ENCODE data around the gene LRRFIP2.

The LRRFIP2 gene

DNA sequence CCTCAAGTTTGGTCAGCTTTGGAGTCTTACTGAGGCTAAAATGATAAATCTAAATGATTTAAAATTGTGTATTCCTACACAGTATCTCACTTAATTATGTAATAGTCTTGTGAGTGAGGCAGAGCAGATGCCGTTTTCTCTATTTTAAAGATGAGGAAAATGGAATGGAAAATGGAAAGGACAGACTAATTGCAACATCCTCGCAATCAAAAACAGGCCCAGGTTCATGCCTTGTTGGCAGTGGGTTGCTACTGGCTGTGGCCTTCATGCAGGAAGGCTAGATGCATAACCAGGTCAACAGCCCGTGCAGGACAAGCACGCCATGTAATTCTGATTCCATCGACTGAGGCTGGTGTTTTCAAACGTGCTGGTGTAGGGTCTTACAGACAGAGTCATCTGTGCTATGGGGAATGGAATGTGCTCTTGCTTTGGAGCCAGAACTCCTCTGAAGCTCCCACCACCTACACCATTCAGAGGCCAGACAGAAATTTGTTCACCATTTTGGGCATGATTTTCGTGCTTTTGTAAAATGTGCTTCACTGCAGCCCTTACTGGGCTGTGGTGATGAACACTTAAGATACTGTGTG, 143.2 kb downstream of the LRRFIP2 start:
- Histone ChIP-seq H3K9me2 (replicated peaks; ENCODE audit: low read depth, low read length) (no peaks in the 10 kb centered on the region), H3K27me3 (ENCODE audit: insufficient read depth, low read length, poor library complexity, severe bottlenecking) (no peaks in the 10 kb centered on the region), H3K4me1 (ENCODE audit: insufficient read depth, low read length, poor library complexity, severe bottlenecking) (no peaks in the 10 kb centered on the region), H3K4me2 (ENCODE audit: low read depth, low read length, poor library complexity, severe bottlenecking) (no peak overlapping the region), H3K79me2 (ENCODE audit: insufficient read depth, low read length) (no peaks in the 10 kb centered on the region), H2AFZ (ENCODE audit: low read length) (no peak overlapping the region), H3F3A (ENCODE audit: low read depth) (no peaks in the 10 kb centered on the region), H3K9ac (ENCODE audit: low read depth, low read length, poor library complexity, severe bottlenecking) (no peak overlapping the region), H3K36me3 (ENCODE audit: insufficient read depth, low read length) (peaks cover 90% of the 10 kb centered on the region), H4K20me1 (ENCODE audit: insufficient read depth, low read length, poor library complexity, severe bottlenecking) (no peaks in the 10 kb centered on the region), H3K4me3 (ENCODE audit: low read length, poor library complexity, severe bottlenecking) (no peak overlapping the region), H3K9me3 (ENCODE audit: insufficient read depth, low read depth, low read length) (peaks cover 16% of the 10 kb centered on the region; the same call in 1 of the 2 replicates)
- no peak for TF ChIP-seq EZH2phosphoT487 (IDR thresholded peaks at IDR 0.05; ENCODE audit: borderline replicate concordance)
- TF ChIP-seq, protein P1, sequence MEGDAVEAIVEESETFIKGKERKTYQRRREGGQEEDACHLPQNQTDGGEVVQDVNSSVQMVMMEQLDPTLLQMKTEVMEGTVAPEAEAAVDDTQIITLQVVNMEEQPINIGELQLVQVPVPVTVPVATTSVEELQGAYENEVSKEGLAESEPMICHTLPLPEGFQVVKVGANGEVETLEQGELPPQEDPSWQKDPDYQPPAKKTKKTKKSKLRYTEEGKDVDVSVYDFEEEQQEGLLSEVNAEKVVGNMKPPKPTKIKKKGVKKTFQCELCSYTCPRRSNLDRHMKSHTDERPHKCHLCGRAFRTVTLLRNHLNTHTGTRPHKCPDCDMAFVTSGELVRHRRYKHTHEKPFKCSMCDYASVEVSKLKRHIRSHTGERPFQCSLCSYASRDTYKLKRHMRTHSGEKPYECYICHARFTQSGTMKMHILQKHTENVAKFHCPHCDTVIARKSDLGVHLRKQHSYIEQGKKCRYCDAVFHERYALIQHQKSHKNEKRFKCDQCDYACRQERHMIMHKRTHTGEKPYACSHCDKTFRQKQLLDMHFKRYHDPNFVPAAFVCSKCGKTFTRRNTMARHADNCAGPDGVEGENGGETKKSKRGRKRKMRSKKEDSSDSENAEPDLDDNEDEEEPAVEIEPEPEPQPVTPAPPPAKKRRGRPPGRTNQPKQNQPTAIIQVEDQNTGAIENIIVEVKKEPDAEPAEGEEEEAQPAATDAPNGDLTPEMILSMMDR (conservative IDR thresholded peaks at IDR 0.05; ENCODE audit: low read length): no peak

DNA sequence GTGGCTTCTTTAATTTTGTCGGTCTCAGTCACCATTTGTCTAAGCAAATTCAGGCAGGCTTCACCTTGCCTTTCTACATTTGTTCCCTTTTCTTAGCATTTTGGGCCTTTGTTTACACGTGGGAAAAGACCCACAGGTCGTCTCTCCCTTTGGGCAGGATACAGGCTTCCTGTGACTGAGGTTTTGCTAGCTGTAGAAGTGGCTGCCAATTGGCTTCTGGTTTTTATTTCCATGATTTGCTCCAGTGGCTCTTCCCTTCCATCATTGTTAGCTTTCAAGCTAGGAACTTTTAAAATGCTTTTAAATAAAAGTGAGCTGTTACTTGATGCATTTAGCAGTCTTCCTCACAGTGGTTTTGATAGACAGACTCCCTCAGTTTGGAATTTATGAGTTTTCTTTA, 143.8 kb downstream of the LRRFIP2 start:
- H3K79me2 ChIP-seq (ENCODE audit: insufficient read depth, low read length): no peaks in the 10 kb centered on the region
- H3K4me1 ChIP-seq (ENCODE audit: insufficient read depth, low read length, poor library complexity, severe bottlenecking): no peaks in the 10 kb centered on the region
- peaks cover 90% of the 10 kb centered on the region for H3K36me3 ChIP-seq (ENCODE audit: insufficient read depth, low read length)
- H2AFZ ChIP-seq (ENCODE audit: low read length): no peak overlapping the region
- H3F3A ChIP-seq (ENCODE audit: low read depth): no peaks in the 10 kb centered on the region
- H3K4me3 ChIP-seq (ENCODE audit: low read length, poor library complexity, severe bottlenecking): no peak overlapping the region
- TF ChIP-seq, protein P1 (conservative IDR thresholded peaks at IDR 0.05; ENCODE audit: low read length): no peak
- TF ChIP-seq EZH2phosphoT487 (IDR thresholded peaks at IDR 0.05; ENCODE audit: borderline replicate concordance): no peak
- H3K9me3 ChIP-seq (ENCODE audit: insufficient read depth, low read depth, low read length): peaks cover 10% of the 10 kb centered on the region; the same call in 1 of the 2 replicates
- H4K20me1 ChIP-seq (ENCODE audit: insufficient read depth, low read length, poor library complexity, severe bottlenecking): no peaks in the 10 kb centered on the region
- no peaks in the 10 kb centered on the region for H3K9me2 ChIP-seq (replicated peaks; ENCODE audit: low read depth, low read length)
- no peak overlapping the region for H3K4me2 ChIP-seq (ENCODE audit: low read depth, low read length, poor library complexity, severe bottlenecking)
- no peak overlapping the region for H3K9ac ChIP-seq (ENCODE audit: low read depth, low read length, poor library complexity, severe bottlenecking)
- H3K27me3 ChIP-seq (ENCODE audit: insufficient read depth, low read length, poor library complexity, severe bottlenecking): no peaks in the 10 kb centered on the region

DNA sequence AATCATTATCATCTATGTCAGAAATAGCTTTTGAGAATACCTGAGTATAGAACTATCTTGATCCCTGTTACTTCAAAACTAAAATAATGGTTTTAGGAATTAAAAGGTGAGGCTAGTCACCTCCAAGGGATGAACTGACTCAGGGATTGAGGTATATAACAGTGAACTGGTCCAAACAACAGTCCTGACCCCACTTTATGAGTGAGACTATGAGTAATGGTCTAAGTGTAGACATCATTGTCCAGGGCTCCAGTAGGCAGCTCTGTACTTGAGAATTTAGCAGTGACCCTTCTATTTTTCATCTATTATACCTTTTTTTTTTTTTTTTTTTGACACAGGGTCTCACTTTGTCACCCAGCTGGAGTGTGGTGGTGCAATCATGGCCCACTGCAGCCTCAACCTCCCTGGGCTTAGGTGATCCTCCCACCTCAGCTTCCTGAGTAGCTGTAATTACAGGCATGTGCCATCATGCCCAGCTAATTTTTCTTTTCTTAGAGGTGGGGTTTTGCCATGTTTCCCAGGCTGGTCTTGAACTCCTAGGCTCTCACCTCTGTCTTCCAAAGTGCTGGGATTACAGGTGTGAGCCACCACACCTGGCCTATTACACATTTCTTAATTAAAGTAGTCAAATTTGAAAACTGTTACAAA, 144.7 kb downstream of the LRRFIP2 start:
- no peaks in the 10 kb centered on the region for H3F3A ChIP-seq (ENCODE audit: low read depth)
- H2AFZ ChIP-seq (ENCODE audit: low read length): no peak overlapping the region
- H4K20me1 ChIP-seq (ENCODE audit: insufficient read depth, low read length, poor library complexity, severe bottlenecking): no peaks in the 10 kb centered on the region
- H3K4me2 ChIP-seq (ENCODE audit: low read depth, low read length, poor library complexity, severe bottlenecking): no peak overlapping the region
- H3K79me2 ChIP-seq (ENCODE audit: insufficient read depth, low read length): no peaks in the 10 kb centered on the region
- H3K36me3 ChIP-seq (ENCODE audit: insufficient read depth, low read length): peaks cover 84% of the 10 kb centered on the region
- H3K4me3 ChIP-seq (ENCODE audit: low read length, poor library complexity, severe bottlenecking): no peak overlapping the region
- H3K27me3 ChIP-seq (ENCODE audit: insufficient read depth, low read length, poor library complexity, severe bottlenecking): no peaks in the 10 kb centered on the region
- H3K9me3 ChIP-seq (ENCODE audit: insufficient read depth, low read depth, low read length): 0 out of 2 replicates have a peak, but pooled peaks cover under 1% of the 10 kb centered on the region
- H3K9me2 ChIP-seq (replicated peaks; ENCODE audit: low read depth, low read length): no peaks in the 10 kb centered on the region
- peaks cover 2% of the 10 kb centered on the region for H3K4me1 ChIP-seq (ENCODE audit: insufficient read depth, low read length, poor library complexity, severe bottlenecking)
- no peak overlapping the region for H3K9ac ChIP-seq (ENCODE audit: low read depth, low read length, poor library complexity, severe bottlenecking)
- TF ChIP-seq EZH2phosphoT487 (IDR thresholded peaks at IDR 0.05; ENCODE audit: borderline replicate concordance): no peak
- TF ChIP-seq, protein P1 (conservative IDR thresholded peaks at IDR 0.05; ENCODE audit: low read length): no peak

All from Loucy (cell line).